Mesenteric fat pad (tissue), 1 donor: Measurements from ENCODE around the gene MYOG. TPM values are rescaled to one million over a fixed set of nuclear protein-coding genes. Genes with fewer than 3 reads are reported as not detected.

Source experiments
- DNase-seq: peaks from one replicate; pipeline ENCODE4 v3.0.0-alpha.2; 2020; ENCODE audit warnings: low spot score
- total RNA-seq: library from RNA; stranded (reverse); fragmentation: NEBNext Ultra II Directional; extraction: Animal tissue kit (Norgen Biotek cat#: 25700); gene quantifications from one replicate; pipeline ENCODE4 v1.2.1, GENCODE V29; 2021
- donor health status: DM: yes; HTN: yes; CAD: no.

MYOG gene
- total RNA-seq, 1 donor from 2014 or later: not detected

- peak; percentile 91 for DNase-seq
Observed at GRCh38 chr1:203117611-203118575, 32.1 kb upstream of the MYOG start.

GRCh38 chr1:203116091-203116820, 30.4 kb upstream of the MYOG start:
- no peak for DNase-seq

- no peak for DNase-seq
Observed at GRCh38 chr1:203114202-203114601, 28.4 kb upstream of the MYOG start.

GRCh38 chr1:203113308-203113707, 27.5 kb upstream of the MYOG start:
- DNase-seq: no peak

- no peak for DNase-seq
Observed at GRCh38 chr1:203112475-203112874, 26.7 kb upstream of the MYOG start.

GRCh38 chr1:203104789-203105390, 19.1 kb upstream of the MYOG start:
- no peak for DNase-seq

GRCh38 chr1:203103829-203104495, 18.1 kb upstream of the MYOG start:
- no peak for DNase-seq

GRCh38 chr1:203103216-203103615, 17.4 kb upstream of the MYOG start:
- no peak for DNase-seq

- no peak for DNase-seq
Observed at GRCh38 chr1:203101813-203102634, 16.2 kb upstream of the MYOG start.

GRCh38 chr1:203100516-203100869, 14.7 kb upstream of the MYOG start:
- DNase-seq: no peak

- DNase-seq: no peak
Observed at GRCh38 chr1:203099805-203100515, 14.1 kb upstream of the MYOG start.

GRCh38 chr1:203098914-203099520, 13.2 kb upstream of the MYOG start:
- DNase-seq: no peak

GRCh38 chr1:203098445-203098844, 12.6 kb upstream of the MYOG start:
- no peak for DNase-seq

- no peak for DNase-seq
Observed at GRCh38 chr1:203097001-203097400, 11.2 kb upstream of the MYOG start.

- DNase-seq: no peak
Observed at GRCh38 chr1:203096566-203096965, 10.8 kb upstream of the MYOG start.

GRCh38 chr1:203095061-203095690, 9.4 kb upstream of the MYOG start:
- no peak for DNase-seq

- DNase-seq: no peak
Observed at GRCh38 chr1:203093754-203094410, 8.1 kb upstream of the MYOG start.

GRCh38 chr1:203091761-203092330, 6.0 kb upstream of the MYOG start:
- no peak for DNase-seq
